ENCODE measurements around the gene KAZN. TPM values are rescaled to one million over a fixed set of nuclear protein-coding genes. Genes with fewer than 3 reads are reported as not detected.

KAZN gene
- total and polyA plus RNA-seq, 12 donors: 1.1 to 6.5 (median 1.9) TPM

GRCh38 chr1:14603645-14604044, 5.2 kb downstream of the KAZN start:
- Histone ChIP-seq H3K9me3 (no peaks in the 10 kb centered on the region), H3K27ac (no peak overlapping the region), H3K4me3 (no peak overlapping the region), H3K4me1 (peaks cover 0 to 9% (median 1%) of the 10 kb centered on the region in 9 donors), H3K36me3 (no peaks in the 10 kb centered on the region), H3K27me3 (peaks cover 10 to 90% (median 62%) of the 10 kb centered on the region in 7 donors)
- WGBS, 2 donors: 74 to 78% methylated on average over 2 of the region's 2 CpGs
- no peak for DNase-seq
- no peak for TF ChIP-seq CTCF (IDR thresholded peaks at IDR 0.05)
- intact Hi-C loops (cut with DNase I): no loop called here
- ATAC-seq: no peak

- no peak for TF ChIP-seq CTCF (IDR thresholded peaks at IDR 0.05)
- Histone ChIP-seq H3K9me3 (no peaks in the 10 kb centered on the region), H3K4me1 (peaks cover 0 to 3% (median 0%) of the 10 kb centered on the region in 9 donors), H3K4me3 (no peak overlapping the region), H3K27ac (no peak overlapping the region), H3K36me3 (no peaks in the 10 kb centered on the region), H3K27me3 (peaks cover 3 to 82% (median 56%) of the 10 kb centered on the region in 7 donors)
- WGBS, 2 donors: 89 to 91% methylated on average over 5 of the region's 5 CpGs
- no peak for DNase-seq
- ATAC-seq: no peak
- intact Hi-C loops (cut with DNase I): no loop called here
These were observed 5.9 kb downstream of the KAZN start for GRCh38 chr1:14604414-14604813.

GRCh38 chr1:14605945-14606344, 7.5 kb downstream of the KAZN start:
- DNase-seq (no peak), ATAC-seq (no peak)
- WGBS, 2 donors: 82 to 98% methylated on average over 1 of the region's 1 CpG
- Histone ChIP-seq H3K4me3 (no peak overlapping the region), H3K27ac (no peak overlapping the region), H3K4me1 (peaks cover 0 to 3% (median 0%) of the 10 kb centered on the region in 9 donors), H3K9me3 (no peaks in the 10 kb centered on the region), H3K36me3 (no peaks in the 10 kb centered on the region), H3K27me3 (peaks cover 3 to 67% (median 45%) of the 10 kb centered on the region in 7 donors)
- no peak for TF ChIP-seq CTCF (IDR thresholded peaks at IDR 0.05)
- intact Hi-C loops (cut with DNase I): no loop called here

GRCh38 chr1:14606632-14607031, 8.1 kb downstream of the KAZN start:
- intact Hi-C loops (cut with DNase I): no loop called here
- peak in 1 of 9 donors; percentile 15 for TF ChIP-seq CTCF (IDR thresholded peaks at IDR 0.05)
- peaks cover 3 to 60% (median 39%) of the 10 kb centered on the region in 7 donors for H3K27me3 ChIP-seq
- DNase-seq (no peak), ATAC-seq (no peak)
- no peak overlapping the region for H3K4me3 ChIP-seq
- H3K9me3 ChIP-seq: no peaks in the 10 kb centered on the region
- 1 to 39% methylated on average over 1 of the region's 1 CpG for WGBS, 2 donors
- no peaks in the 10 kb centered on the region for H3K36me3 ChIP-seq
- no peak overlapping the region for H3K27ac ChIP-seq
- peaks cover 0 to 3% (median 0%) of the 10 kb centered on the region in 9 donors for H3K4me1 ChIP-seq
